NCI-H2171 (cell line): ENCODE measurements around the gene BCL2.

Experiments
- DNase-seq: peaks from one replicate; lab custom pipeline; 2025; lab: John Stamatoyannopoulos, UW

Gene BCL2

DNA sequence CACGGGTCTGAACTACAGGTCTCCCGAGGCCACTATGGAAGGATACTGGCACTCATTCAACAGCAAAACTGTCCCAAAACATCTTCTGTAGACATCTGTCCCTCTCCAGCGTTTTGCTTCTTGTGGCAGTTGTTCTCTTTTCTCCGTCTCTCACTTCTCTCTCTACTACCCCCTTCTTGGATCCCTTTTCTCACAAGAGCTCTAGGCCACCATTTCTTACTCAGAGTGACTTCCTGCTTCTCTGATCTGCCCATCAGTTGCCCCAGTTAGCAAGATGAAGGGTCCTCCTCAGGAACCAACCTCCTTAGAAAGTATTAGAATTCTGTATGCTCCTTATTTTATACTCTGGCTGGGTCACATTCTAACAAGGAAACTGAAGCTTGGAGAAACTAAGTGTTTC is 32.6 kb downstream of the BCL2 start:
- DNase-seq, result no peak

DNA sequence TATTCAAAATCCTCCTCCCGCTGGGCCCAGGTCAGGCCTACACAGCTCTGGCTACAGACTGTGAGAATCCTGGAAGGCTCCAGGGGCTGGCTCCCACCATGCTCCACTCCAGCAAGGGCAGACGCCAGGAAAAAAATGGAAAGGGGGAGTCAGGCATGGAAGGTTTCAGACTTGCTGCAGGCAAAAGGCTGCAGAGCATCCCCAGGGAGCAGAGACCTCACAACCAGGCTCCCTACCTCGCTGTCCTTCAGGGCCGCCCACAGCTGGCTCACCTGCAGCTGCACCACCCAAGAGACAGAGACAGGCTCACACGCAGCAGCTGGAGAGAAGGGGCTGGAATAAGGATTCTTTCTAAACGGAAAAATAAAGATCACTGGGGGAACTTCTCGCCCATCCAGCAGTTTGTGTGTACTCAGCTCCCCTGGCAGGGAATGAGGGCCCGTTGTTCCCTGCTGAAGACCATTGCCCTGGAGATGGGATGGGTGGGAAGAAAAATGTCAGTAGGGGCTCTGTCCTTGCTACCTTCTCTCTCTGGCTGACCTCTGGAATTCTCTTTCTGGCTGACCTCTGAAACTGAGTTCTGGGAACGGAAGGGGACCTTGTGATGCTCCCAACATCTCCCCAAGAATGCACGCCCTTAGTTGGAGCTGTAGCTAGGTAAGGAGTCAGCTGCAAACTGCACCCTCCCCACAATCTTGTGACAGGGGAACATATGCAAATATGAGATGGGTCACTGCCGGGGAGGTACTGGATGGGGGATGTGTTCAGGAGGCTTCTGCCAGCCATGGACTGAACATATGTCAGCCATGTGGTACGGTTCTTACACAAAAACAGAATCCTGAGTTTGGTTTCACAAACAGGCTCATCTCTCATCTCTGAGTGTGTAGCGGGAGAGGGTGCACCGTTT is 34.5 kb downstream of the BCL2 start:
- no peak for DNase-seq

DNA sequence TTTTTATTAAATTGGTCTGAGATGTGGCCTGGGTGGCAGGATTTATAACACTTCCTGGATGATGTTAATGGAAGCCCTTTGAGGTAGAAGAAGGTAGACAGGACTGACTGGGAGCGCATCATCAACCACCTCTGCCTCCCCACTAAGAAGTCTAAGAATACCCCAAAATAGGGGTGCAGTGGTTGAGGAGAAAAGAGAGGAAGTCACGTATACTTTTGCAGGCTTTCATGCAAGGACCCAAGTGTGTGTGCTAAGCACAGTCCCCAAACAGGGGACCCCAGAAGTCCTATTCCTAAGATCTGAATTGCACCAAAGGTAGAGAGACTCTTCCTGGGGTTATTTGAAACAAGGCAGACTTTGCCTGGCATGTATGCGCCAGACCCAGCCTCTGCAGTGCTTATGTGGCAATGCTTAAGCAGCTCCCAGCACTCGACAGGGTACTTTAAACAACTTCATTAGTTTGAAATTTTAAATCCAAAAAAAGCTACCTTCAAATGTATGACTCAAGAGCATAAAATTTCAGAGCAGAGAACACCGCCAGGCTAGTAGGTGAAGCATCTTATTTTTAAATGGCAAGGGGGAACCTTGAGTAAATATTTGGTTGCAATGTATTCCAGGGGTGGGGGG is 35.3 kb downstream of the BCL2 start:
- no peak for DNase-seq

DNA sequence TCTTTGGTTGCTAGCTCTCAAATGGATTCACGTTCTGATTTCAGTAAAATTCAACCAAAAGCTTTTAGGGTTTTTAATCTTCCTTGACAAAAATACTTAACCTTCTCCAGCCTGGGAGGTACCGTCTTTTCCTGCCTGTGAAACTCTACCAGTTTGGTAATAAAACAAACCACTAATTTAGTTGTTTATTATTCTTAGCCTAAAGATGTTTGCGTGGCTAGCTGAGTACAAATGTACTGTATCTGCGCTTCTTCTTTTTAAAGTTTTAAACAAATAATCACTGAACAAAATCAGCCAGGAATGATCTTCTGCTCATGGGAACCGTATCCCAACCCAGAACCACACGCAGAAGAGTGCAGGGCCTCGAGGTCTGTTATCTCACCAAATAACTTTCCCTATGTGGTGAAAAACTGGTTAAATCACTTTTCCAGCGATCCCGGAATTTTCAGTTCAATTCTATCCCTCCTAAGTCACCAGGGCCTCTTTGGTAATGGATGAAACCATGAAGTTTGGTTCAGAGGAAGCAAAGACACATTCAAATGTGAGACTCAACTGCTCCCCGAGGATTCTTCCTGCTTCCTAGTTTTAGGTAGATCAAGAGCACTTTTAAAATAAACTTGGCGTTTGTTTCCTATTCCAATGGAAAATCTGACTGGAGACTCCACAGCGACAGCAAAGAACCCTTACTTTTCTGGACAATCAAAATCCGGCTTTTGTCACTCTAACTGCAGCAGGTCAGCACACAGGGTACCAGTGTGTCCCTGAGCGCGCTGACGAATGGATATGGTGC is 36.1 kb downstream of the BCL2 start:
- no peak for DNase-seq

DNA sequence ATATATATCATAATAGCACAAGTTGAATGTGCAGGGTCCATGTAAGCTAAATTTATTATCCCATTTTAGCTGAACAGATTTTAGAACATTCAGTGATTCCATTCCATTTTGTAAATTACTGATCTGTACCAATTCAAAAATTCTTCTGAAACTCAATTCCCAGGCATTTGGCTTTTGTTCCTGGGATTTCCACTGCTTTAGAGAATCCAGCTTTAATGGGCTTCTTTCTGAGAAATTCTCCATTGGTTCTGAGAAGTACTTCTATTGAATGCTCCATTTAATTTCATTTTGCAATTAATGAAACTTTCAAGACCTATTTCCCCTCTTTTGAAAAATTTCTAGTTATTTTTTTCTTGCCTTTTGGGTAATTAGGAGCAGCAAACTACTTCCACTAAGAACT is 36.8 kb downstream of the BCL2 start:
- no peak for DNase-seq

DNA sequence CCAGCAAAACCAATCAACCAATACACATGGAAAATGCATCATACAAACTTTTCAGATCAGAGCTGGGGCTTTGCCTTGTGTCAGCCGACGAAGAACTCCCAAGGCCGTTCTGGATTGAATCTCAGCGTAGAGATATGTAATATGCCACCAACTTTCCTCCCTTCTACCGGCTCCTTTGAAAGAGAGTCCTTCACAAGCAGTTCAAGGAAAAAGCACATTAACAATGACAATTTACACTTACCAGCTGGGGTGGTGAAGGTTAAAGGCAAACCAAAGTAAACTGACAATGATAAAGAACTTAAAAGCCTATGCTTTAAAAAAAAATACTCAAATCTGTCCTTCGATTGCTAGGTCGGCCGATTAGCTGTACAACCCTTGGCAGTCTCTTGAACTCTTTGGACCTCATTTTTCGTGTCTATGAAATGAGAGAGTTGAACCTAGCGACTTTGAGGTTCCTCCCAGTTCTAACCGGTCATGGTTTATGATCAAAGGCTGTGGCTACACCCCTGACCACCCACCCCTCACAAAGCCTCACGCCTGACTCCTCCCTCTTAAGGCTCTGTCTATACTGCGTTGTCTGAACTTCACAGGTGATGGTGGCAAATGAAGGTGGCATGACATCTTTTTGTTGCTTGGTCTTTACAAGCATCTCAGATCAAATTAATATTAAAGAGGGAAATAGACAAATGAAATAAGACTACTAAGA is 46.2 kb downstream of the BCL2 start:
- no peak for DNase-seq

DNA sequence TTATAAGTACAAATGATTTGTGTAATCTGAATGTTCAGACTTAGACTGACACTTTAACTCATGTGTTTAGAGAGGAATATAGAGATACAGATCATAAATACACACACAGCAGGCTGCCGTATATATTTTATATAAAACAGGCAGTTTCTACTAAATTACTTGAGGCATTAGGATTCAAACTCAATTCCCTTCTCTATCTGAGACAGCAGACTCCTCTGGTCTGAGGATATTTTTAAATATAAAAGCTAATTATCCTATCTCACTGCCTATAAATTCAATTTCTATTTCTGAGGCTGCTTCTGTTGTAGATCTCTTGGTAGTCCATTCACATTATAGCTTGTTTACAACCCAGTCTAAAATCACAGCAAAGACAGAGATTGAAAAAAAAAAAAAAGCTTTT is 46.9 kb downstream of the BCL2 start:
- DNase-seq, result no peak

DNA sequence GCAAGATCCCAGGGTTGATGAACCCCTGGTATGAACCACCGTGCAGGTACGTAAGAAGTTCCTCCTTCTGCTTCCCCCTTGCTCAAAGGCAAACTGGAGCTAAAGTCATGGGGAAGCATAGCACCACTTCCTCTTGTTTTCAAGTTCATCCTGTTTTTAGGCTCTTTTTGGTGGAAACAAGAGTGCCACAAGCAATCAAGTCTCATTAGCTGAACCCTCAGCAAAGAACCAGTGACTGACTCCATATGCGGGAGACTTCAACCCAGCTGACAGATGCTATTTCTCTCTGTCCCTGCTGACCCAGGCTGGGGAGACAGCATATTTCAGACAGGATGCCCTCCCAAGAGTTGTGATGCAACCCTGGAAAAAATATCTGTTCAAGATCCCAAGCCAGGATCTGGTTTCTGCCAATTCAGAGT is 47.7 kb downstream of the BCL2 start:
- no peak for DNase-seq

DNA sequence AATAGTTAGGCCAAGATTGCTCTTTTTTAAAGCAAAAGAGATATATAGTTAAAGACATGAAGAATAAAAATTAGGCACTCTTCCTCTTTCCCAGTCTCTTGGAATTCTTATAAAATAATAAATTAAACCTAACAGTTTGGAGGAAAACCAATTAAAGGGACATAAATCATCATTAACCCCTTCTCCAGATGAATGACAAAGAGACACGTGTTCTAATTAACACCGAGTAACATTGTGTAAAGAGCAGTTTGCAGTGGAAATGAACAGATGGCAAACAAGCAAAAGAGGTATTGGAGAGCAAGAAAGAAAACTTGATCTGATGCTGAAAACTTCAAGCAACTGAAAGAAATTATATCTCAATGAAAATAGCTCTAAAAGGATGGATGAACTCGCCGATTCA is 48.4 kb downstream of the BCL2 start:
- DNase-seq, result peak; percentile 28

DNA sequence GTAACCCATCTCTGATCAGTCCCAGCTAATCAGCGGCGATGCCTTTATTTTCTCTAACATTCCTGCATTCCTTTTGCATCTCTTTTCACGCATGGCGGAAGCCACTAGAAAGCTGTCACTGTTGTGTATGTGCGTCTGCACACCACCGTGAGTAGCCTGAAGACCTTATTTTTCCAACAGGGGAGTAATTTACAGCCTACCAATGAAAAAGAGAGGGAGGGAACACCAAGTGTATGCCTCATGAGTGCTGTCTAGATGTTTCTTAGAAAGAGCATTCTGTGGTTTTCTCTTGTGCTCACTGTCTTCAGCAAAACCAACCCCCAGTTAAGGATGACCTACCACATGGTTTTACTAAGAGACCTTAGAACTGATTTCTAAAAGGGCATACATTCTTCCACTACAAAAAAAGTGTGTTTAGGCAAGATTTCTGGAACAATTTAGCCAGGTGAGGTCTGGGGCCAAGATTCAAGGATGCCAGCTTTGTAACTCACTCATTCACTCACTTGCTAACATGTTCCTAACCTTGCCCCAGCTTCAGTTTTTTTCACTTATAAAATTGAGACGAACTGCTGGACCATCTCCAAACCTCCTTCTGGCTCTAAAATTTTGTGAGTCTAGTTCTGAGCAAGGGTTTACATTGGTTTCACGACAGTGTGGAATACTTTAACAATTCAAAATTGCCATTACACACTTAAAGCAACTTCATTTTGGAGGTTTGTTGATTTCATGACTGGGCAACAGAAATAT is 51.4 kb downstream of the BCL2 start:
- no peak for DNase-seq

DNA sequence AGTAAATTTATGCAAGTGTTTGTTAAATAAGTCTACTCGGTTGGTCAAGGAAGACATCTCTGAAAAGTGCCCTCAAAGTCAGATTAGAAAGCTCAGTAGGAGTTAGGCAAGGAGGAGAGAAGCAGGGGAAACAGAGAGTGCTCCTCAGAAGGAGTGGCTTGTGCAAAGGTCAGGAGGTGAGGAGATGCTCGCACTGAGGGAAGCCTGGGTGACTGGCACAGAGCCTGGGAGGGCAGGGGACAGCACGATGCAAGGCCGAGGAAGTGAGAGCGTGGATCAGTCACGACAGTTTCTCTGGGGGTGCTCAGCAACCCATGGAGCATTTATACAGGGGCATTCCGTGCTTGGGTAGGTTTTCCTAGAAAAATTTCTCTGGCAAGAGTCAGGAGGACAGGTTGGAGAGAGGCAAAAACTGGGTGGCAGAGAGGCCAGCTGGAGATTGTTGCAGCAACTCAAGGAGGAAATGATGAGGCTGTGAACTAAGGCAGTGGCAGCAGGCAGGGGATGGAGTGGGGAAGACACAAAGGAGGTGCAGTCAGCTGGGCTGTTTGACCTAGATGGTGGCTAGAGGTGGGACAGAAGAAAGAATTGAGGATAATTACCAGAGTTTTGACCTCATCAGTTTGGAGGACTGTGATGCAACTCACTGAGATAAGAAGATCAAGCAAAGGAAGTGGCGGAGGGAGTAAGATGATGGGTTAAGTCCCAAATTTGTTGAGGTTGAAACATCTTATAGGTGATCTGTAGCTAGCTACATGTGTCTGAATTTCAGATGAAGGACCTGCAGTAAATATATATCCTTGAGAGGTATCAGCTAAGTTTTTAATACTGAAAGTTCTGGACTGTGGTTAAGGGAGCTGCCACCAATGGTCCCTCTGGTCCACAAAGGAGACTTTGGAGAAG is 52.4 kb downstream of the BCL2 start:
- no peak for DNase-seq

DNA sequence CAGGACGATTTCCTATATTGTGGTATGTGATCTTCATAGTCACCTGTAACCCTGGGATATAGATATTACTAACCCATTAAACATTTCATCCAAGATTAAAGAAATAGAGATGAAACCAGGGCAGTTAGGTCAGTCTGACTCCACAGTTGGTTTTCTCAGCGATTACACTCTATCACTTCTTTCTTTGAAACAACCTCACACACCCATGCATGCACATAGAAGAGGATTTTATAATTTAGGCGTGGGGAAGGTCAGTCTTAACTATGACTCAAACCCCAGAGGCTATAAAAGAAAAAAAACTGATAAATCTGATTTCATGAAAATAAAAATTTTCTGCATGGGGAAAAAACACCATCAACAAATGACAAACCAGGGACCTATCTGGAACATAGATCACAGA is 54.2 kb downstream of the BCL2 start:
- no peak for DNase-seq

DNA sequence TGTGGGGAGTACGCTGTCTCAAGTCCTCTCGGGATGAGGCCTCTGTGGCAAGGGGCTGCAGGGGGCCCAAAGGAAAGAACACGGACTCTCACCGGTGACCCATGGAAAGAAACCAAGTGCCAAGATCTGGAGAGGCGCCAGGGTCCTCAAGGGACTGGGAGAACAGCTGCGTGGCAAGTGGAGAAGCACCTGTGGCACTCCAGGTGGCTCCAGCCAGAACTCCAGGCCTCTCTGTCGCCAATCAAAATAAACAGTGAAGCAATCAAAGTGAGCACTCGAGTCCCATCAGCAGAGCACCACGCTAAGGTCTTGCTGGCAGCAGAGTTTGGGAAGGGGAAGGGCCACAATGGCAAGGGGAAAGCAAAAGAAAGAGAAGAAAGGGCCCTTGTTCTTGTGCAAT is 54.7 kb downstream of the BCL2 start:
- DNase-seq, result peak; percentile 60

DNA sequence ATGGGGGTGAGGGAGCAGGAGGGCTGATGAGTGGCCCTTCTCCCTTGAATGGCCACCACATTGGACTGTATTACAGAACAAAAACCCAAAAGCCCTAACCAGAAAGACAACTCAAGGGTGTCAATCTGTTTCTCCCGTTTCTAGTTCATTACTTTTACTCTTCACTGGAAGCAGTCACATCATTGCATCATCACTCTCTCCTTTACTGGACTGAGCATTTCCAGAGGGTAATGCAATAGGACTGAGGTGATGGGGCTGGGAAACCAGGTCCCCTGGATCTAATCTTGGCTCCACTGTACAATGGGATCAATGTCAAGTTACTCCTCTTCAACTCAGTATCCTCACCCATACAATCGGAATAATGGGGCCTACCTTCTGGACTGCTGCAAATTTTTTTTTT is 56.1 kb downstream of the BCL2 start:
- no peak for DNase-seq

DNA sequence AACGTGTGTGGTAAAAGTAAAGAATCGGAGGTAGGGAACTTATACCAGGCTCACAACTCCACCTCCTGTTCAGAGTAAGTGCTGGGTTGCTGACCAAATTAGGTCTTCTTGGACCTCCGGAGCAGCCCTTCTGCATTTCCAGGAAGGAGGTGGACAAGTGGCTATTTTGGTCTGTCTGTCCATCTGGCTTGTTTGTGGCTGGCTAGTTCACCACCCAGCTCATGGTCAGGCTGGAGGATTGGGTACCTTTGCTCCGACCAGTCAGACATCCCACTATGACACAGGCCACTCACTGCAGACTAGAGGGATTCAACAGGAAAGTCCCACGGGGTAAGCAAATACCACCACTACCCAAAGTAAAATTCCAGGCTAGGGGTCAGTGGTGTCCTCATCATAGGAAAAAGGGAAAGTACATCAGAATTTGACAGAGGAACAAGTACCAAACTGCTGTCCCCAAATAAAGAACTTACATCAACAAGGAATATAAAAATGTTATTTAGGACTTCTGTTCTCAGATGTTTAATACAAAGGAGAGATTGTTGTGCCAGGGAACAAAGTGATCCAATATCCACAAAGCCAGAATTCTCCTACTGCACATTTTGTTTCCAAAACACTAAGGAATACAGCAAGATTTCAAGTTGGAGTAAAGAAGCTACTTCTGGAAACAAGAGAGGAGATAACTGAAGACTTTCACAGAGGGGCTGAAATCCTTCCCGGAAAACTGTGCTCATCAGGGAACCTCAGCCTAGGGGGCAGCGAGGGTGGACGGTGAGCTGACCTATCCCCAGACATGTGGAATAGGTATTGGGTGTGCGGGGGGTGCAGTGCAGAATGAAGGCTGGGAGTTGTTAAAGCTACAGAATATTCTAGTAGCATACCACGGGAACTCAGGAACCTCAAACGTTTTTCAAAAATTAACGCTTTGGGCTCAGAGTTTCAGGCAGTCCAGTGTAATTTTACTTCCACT is 56.9 kb downstream of the BCL2 start:
- DNase-seq, result no peak

DNA sequence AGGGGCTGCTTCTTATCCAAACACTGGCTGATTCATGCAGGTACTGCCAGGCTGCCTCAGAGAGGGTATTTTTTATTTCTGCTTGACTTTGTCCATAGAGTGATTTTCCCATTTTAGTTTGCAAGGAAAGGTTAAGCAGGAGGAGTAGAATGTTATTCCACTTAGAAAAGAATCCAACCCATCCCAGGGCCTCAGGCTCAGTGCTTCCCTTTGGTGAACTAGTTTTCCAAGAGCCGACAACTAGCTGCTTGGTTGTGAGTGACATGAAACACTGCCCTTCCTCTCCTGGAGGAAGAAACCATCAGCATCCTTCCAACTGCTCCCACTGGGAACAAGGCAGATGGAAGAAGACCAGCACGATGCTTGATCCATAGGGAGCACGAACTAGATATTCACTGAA is 58.5 kb downstream of the BCL2 start:
- DNase-seq, result no peak

DNA sequence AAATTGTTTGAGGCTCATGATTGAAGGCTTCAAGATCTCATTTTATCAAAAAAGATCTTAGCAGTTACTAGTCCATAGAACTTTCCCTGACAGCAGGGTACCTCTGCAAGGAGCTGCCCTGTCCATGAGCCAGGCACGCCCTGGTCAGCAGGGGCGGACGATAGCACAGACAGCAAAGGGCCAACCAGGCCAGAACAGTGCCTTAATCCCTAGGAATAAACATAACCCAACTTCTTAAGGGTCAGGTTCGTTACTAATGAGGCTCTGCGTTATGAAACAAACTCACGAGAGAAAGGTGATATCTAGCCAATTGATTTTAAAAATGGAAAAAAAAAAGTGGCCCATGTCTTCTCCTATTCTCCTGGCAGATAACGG is 59.2 kb downstream of the BCL2 start:
- no peak for DNase-seq

DNA sequence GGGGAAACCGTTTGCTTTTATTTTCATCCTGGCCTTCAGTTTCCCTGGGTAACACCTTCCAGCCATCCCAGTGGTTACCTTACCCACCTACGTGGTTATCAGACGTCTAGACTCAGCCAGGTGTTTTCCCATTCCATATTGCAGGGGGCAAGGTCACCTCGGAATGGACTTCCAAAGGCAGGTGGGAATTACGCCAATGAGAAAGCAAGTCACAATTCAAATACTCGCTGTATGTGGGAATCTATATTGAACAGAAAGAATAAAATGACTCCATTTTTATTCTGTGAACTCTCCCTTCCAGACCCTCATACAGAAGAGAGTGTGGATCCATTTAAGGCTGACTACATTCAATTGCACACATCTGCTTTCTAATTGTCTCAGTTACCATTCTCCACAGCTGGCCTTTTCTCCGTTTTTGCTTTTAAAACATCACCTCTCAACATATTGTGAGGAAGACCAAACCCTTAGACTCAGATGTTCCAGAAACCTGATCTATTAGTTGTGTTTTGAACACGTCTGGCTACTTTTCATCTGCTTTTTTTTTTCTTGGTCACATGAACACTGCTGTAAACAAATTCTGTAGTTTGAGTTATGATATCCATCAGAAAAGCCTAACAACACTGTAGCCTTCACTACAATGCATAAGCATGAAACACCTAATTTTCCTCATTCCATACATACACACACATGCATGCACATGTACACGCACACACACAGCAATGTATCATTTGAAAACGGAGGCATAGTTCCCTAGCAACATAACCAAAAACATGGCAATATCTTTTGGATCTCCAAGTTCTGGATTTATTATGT is 59.8 kb downstream of the BCL2 start:
- peak; percentile 76 for DNase-seq
